DOHH2 (cell line): Measurements from ENCODE around the gene SLC22A4.

Experiments used
- CTCF ChIP-seq: fragments of 200-600 bp; sonication (generic); IDR thresholded peaks from one replicate; pipeline ENCODE4 v1.5.1; 2014; ENCODE audit warnings: antibody characterized with exemption, mild to moderate bottlenecking, low read depth, low read length; ENCODE audit not compliant: poor library complexity, severe bottlenecking
- EZH2phosphoT487 ChIP-seq: fragments of 200-600 bp; sonication (generic); IDR thresholded peaks from 2 replicates; pipeline ENCODE4 v1.6.1; 2017; ENCODE audit warnings: borderline replicate concordance, mild to moderate bottlenecking, antibody characterized with exemption, low read length, moderate library complexity, mixed read lengths

- no peak for TF ChIP-seq CTCF
- TF ChIP-seq EZH2phosphoT487: no peak
Observed at GRCh38 chr5:132392978-132393825, 99.0 kb downstream of the SLC22A4 start.
